Fibroblast of lung (primary cell): ENCODE results near the gene TENT5A.

Source experiments
- EZH2 ChIP-seq: IDR thresholded peaks from 2 replicates; pipeline ENCODE4 v1.5.1; 2012; ENCODE audit warnings: low read length, control low read depth, mild to moderate bottlenecking; ENCODE audit errors: missing control alignments
- TF ChIP-seq, protein P1 (sequence below), 2 donors: IDR thresholded peaks in 1 of 2; conservative IDR thresholded peaks in 1 of 2; 1 replicate in 1 of 2; 2 replicates in 1 of 2; pipeline ENCODE4 v1.5.1; 2011 to 2012; ENCODE audit warnings: low read length in 2 of 2, control low read depth in 1 of 2, inconsistent platforms in 1 of 2, low read depth in 1 of 2, mild to moderate bottlenecking in 1 of 2

DNA sequence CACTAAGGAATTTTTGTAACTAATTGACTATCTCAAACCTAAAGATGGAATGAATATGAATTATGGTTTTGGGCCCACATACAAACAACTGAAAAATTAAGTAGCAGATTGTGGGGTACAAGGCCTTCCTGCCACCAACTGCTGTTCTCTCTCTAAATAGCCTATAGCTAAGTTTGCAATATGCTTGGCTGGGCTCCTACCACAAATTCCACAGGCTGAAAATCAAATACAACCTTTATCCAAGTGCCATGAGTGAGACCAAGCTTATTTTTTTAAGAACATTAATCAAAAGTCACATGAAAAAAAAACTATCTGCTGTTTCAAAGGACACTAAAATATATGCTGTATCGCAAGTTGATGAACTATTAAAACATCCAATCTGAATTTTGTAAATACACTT lies 52.1 kb downstream of the TENT5A start:
- TF ChIP-seq, protein P1, sequence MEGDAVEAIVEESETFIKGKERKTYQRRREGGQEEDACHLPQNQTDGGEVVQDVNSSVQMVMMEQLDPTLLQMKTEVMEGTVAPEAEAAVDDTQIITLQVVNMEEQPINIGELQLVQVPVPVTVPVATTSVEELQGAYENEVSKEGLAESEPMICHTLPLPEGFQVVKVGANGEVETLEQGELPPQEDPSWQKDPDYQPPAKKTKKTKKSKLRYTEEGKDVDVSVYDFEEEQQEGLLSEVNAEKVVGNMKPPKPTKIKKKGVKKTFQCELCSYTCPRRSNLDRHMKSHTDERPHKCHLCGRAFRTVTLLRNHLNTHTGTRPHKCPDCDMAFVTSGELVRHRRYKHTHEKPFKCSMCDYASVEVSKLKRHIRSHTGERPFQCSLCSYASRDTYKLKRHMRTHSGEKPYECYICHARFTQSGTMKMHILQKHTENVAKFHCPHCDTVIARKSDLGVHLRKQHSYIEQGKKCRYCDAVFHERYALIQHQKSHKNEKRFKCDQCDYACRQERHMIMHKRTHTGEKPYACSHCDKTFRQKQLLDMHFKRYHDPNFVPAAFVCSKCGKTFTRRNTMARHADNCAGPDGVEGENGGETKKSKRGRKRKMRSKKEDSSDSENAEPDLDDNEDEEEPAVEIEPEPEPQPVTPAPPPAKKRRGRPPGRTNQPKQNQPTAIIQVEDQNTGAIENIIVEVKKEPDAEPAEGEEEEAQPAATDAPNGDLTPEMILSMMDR (conservative IDR thresholded peaks at IDR 0.05 in 1 of 2, IDR thresholded peaks at IDR 0.05 in 1 of 2; ENCODE audit: low read depth in 1 of 2, low read length in 2 of 2): no peak
- TF ChIP-seq EZH2: no peak
